GM18873 (cell line): ENCODE results near the gene HEATR5A.
"Not testable (repeated sequence)": the region's sequence is repeated elsewhere in the genome, so short reads cannot be mapped to it uniquely, and the experiment has no call there.

Experiments used
- ATAC-seq: cut with Tn5 transposase; IDR thresholded peaks from one replicate; pipeline ENCODE4 v1.9.1; 2021; ENCODE audit warnings: mild to moderate bottlenecking, moderate library complexity, moderate number of reproducible peaks; ENCODE audit not compliant: unreplicated experiment, low FRiP score

Gene HEATR5A

DNA sequence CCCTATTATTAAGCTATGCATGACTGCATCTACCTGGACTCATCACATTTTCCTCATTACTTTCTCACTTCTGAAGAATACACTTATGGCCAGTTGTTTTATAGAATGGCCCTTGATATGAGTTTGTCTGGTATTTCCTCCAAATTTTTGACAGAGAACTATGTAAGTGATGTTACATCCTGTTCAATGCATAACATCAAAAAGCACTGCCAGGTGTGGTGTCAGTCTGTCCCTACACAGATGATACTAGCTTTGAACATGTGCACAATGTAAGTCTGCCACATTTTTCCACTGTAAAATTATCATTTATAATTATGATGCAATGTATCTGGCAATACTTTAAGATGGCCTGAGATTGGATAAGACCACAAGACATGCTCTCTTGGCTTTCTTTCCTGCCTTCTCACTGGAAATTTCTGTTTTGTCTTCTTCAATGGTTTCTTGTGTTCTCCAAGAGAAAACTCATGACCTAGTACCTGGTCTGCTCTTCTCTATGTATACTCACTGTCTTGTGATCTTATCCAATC lies 28.3 kb downstream of the HEATR5A start:
- ATAC-seq = no peak

DNA sequence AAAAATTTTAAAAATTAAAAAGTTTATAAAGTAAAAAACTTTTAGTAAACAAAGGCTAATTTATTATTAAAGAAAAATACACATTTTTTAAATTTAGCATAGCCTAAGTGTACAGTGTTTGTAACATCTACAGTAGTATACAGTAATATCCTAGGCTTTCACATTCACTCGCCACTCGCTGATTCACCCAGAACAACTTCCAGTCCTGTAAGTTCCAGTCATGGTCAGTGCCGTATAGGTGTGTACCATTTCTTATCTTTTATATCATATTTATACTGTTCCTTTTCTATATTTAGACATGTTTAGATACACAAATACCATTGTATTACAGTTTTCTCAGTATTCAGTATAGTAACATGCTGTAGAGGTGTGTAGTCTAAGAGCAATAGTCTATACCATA lies 28.9 kb downstream of the HEATR5A start:
- ATAC-seq = no peak

DNA sequence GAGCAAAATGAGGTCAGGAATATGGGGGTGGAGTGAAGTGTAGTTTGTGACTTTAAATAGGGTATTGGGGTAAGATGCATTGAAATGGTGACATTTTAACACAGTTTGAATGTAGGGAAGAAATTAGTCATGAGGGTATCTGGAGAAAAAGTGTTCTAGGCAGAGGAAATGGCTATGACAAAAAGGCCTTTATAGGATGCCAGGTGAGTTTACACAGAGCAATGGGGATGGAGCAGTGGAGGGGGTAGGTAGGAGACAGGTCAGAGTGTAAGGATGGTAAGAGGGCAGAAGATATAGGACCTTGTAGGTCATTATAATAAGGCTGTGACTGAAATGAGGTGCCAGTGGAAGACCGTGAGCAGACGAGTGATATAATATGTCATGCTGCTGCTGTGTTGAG lies 30.4 kb downstream of the HEATR5A start:
- ATAC-seq = no peak

DNA sequence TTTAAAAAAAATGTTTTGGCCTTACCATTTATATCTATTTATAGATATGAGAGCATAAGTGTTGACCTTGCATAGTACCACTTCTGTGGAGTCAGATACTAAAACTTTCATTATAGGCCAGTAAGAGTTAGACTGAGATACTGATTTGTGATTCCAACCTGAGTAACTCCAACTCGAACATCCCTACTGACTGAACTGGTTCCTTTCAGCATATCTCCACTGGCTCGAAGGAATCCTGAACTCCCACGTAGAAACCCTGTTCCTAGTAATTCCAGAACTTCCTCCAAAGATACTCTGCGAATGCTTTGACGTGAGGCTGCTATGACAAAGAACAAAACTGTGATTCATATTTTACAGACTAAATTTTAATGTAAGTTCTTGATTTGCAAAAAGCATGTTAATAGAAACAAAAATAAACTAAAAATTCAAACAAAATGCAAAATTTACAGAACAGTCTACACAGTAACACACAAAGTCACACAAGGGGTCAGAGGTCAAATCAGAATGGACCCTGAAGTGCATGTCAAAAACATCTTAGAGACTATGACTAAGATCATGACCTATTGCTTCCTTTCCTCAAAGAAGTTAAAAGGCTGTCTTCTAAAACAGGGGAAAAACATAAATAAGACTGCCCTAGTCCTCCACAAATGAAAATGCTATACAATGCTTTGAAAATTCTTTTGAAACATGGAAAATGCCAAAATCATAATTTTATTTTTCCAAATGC lies 31.5 kb downstream of the HEATR5A start:
- ATAC-seq = no peak

DNA sequence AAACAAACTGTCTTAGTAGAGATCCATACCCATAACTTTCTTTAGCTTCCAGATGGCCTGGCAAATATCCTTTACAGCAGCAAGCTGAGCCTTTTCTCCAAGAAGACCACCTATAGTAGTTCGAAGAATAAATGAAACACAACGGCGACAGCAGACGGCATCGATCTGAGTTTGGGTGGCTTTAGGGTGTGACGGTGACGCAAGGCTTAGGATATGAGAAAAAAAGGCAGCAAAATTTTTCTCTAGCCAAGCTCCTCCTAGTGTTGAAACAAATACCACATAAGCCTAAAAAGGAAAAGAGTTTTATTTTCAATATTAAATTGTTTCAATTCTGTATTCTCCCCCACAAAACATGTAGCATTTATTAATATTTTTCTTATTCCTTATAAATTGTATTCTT lies 33.3 kb downstream of the HEATR5A start:
- no peak for ATAC-seq

DNA sequence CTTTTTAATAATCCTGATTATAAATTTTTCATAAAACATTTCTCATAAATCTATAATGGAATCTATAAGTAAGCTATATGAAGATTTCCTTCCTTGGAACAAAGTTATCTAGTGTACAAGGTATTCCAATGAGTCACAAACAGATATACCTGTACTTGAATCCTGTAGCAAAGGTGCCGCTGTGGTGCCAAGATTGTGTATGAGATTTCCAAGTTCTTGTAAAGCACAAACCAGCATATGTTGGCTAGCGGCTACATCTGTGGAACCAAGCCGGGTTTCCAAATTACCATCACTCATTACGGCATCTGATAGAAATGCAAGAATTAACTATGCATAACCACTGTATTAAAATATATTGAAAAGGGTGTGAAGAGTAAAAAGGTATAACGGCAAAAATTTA lies 34.1 kb downstream of the HEATR5A start:
- ATAC-seq = no peak

DNA sequence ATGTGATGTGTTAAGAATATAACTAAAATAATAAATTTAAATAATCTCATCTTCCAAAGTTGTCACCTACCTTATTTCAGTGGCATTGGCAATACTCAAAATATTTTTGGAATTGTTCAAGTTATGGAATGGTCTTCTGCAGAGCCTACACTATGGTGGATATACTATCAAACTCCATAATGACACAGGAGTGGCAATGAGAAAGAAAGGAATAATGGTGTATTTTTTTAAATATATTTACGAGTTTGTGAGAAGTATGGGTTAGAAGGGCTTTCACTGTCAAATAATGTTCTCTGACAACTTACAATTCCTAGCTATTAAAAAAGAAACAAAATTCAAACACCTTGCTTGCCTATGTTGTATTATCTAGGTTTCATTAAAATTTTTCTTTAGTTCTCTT lies 38.1 kb downstream of the HEATR5A start:
- no peak for ATAC-seq

DNA sequence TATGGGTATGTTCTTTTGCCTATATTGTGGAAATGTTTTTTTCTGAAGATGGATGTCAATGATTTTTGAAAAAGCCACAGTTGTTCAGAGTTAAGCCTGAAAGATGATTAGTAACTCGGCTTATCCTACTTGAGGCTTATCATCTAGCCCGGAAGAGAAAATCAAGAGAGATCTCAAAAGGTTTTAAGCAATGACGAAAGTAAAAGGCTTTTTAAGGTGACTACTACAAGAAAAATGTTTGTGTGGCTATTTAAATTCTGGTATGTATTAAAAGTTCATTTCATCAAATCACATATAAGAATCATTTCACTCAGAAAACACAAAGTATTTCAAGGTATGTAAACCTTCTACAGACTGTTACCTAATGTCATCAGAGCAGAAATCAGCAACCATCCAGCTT lies 40.2 kb downstream of the HEATR5A start:
- no peak for ATAC-seq

DNA sequence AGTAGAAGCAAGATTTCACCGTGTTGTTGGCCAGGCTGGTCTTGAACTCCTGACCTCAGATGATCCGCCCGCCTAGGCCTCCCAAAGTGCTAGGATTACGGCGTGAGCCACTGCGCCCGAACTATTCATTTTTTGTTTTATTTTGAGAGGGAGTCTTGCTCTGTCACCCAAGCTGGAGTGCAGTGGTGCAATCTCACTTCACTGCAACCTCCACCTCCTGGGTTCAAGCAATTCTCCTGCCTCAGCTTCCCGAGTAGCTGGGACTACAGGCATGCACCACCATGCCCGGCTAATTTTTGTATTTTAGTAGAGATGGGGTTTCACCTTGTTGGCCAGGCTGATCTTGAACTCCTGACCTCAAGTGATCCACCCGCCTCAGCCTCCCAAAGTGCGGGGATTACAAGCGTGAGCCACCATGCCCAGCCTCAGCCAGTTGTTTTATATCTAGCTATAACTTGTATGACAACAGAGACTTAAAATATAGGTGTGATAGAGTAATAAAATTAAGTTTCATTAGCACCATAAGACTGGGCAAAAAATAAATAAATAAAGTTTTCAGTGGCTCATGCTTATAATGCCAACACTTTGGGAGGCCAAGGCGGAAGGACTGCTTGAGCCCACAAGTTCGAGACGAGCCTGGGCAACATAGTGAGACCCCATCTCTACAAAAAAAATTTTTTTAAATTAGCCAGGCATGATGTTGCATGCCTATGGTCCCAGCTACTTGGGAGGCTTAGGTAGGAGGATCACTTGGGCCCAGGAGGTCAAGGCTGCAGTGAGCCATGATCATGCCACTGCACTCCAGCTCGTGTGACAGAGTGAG lies 41.0 kb downstream of the HEATR5A start:
- not testable (repeated sequence) for ATAC-seq

DNA sequence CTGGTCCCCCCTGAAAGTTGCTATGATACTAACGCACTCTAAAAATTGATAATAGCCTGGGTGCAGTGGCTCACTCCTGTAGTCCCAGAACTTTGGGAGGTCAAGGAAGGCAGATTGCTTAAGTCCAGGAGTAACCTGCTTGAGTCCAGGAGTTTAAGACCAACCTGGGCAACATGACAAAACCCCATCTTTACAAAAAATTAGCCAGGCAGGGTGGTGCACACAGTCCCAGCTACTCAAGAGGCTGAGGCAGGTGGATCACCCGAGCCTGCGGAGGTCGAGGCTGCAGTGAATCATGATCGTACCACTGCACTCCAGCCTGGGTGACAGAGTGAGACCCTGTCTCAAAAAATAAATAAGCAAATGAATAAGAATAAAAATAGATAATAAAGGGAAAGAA lies 42.9 kb downstream of the HEATR5A start:
- ATAC-seq = no peak

DNA sequence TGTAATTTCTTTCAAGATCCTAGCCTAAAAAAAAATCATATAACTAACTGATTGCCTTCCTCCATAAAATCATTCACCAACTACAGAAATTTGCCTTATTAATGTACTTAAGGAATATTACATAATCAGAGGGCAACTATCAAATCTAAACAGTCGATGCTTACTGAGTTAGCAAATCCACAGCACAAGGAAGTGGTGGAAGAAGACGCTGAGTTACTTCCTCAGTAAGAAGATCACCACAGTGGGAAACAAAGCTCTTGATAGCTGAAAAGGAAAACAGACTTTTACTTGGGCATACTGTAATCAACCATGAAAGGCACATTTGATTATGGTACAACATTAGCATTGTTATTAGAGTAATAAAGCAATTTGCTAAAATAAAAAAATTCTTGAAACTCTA lies 48.7 kb downstream of the HEATR5A start:
- ATAC-seq = no peak

DNA sequence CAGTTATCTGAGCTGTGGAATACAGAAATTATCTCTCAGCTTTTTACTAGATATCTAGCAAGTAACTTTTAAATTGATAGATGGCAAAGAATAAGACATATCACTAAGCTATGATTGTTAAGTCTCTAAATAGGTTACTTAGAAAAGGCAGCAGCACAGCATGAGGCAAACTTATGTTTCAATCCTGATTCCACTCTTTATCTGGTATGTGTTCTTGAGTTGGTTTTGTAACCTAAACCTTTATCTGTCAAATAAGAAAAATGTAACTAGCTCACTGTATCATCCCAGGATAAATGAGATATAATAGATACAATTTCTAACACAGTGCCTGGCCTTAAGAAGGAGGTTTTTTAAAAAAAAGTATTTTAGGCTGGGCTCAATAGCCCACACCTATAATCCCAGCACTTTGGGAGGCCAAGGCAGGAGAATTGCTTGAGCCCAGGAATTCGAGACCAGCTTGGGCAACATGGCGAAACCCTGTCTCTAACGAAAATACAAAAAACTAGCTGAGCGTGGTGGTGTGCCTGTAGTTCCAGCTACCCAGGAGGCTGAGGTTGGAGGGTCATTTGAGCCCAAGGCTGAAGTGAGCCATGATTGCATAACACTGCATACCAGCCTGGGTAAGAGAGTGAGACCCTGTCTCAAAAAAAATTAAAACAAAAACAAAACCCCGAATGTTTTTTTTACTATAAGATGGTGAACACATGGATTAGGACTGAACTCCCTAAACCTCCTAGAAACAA lies 56.8 kb downstream of the HEATR5A start:
- no peak for ATAC-seq

DNA sequence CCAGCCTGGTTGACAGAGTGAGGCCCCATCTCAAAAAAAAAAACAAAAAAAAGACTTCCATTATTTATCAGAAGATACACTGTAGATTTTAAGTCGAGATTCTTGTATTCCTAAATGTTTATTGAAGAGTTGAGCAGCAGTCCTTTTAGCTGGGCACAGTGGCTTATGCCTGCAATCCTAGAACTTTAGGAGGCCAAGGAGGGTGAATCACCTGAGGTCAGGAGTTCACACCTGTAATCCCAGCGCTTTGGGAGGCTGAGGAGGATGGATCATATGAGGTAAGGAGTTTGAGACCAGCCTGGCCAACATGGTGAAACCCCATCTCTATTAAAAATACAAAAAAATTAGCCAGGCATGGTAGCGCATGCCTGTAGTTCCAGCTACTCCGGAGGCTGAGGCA lies 57.6 kb downstream of the HEATR5A start:
- no peak for ATAC-seq

DNA sequence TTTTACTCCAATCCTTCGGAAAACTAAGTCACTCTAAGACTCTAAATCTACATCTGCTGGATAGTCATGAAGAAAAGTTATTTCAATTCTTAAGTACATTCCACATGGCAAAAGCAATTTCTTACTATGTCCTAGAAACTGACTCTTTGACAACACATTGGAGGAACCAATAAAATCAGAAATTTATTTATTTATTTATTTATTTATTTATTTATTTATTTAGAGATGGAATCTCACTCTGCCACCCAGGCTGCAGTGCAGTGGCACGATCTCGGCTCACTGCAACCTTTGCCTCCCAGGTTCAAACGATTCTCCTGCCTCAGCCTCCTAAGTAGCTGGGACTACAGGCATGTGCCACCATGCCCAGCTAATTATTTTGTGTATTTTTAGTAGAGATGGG lies 58.6 kb downstream of the HEATR5A start:
- not testable (repeated sequence) for ATAC-seq

DNA sequence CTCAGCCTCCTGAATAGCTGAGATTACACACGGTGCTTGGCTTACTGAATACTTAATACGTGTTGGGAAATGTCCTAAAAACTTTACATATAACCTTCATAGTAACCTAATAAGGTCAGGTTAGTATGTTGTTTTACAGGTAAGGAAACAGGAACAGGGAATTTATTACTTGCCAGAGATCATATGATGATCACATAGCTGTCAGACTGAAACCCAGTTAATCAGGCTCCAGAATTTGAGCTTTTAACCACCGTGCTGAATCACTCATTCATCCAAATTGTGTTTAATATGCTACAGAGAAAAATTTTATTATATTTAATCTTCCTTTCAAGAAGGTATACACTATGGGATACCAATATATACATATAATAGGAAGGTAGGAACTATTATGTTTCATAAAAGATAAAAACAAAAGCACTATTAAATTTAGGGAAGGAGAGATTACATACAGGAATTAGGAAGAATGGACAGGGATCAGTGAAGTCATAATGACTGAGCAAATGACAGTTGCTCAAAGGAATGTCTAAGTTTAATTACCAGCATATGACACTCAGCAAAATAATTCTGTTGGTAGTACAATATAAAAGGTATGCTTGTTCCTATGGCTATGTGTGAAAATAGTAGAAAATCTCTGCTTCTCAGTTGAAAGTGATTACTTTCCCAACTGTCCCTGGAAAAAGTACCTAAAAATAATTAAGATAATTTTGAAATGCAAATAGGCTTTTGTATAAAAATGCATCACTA lies 59.3 kb downstream of the HEATR5A start:
- no peak for ATAC-seq

DNA sequence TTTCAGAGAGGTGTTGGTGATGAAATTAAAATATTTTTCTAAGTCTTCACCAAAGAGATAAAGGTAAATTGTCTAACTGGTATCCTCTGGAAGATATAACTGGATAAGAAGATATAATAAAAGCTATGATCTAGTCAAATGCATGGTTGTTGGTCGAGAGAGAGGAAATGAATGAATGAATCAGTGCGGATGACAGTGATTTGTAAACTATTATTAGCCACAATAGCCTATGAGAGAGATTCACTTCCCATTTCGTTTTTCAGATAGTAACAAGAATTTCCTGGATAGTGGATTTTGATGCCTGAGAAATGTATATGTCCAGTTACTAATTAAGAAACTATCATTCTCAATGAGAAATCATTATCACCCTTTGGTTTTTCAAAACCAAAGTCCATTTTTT lies 63.1 kb downstream of the HEATR5A start:
- no peak for ATAC-seq

DNA sequence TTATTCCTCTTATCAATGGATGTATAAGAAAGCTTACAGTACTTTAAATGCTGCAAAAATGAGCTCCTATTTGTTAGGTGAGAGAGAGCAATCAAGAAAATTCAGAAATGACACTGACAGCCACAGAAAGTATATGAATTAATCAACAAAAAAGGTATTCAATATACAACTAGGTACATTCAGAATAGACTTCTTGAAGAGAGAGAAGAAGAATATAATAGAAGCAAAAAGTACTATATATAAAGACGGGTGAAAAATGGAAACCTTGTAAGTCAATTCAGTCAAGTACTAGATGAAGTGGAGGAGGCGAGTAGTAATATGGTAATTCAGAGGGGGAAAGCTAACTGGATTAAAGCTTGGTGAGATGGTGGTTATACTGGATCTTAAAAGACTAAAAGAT lies 74.3 kb downstream of the HEATR5A start:
- no peak for ATAC-seq

DNA sequence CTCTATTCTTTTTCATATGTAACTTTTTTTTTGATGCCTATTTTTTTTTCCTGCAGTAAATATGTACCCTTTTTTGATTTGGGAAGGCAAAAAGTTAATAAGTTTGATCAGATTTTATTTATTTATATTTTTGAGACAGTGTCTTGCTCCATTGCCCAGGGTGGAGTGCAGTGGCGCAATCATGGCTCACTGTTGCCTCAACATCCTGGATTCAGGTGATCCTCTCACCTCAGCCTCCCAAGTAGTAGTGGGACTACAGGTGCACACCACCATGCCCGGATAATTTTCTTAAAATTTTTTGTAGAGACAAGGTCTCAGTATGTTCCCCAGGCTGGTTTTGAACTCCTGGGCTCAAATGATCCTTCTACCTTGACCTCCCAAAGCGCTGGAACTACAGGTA lies 79.1 kb downstream of the HEATR5A start:
- no peak for ATAC-seq

DNA sequence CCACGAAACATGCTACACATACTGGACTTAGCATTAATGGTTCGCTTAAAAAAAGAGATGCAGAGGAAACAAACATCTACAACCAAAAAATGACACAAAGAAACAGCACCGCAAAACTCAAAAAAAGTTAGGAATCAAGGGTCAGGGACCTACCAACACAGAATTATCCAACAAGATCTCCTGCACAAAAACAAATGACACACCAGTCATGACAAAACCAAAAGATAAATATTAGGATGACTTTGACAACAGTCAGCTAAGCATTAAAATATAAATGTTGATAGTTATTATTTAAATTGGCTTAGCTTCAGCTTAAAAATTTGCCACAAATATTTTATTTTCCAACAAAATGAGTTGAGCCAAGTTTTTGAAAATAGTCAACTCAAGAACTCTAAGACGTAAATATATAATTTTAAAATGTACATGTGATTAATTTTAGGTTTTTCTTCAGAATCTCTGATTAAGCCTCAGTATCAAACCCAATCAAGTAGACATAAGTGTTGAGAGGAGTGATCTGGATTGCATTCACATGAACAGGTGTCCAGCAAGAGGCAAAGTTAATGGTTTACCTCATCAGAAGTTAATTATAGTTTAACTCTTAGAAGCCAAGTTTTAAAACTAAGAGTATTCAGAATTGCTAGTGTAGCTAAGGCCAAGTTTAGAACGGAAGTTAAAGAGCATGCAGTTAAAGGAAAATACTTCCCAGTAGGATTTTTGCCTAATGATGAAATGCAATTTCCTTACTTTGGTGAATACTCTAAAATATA lies 79.9 kb downstream of the HEATR5A start:
- ATAC-seq = no peak

DNA sequence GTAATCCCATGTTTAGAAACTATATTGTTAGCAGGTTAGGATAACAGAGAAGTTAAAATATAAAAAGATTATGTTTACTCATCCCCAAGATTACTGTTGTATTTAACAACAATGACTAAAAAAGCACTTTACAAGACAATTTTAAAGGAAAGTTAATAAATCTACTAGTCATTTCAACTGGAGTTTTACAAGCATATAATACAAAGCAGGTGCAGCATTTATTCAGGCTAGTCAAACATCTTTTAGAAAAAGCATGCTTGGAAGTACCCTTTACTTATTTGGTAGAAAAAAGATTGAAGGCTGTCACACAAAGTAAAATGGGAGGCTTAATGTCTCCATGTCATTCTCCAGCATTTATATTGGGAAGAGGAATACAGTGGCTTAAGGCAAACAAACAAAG lies 80.6 kb downstream of the HEATR5A start:
- ATAC-seq = no peak
